H9 (cell line): ENCODE results near the gene ARHGEF25. TPM values are rescaled to one million over a fixed set of nuclear protein-coding genes. Genes with fewer than 3 reads are reported as not detected.
A peak's percentile ranks its signal among the peaks of the same experiment; 100 is the strongest.
"Not testable (repeated sequence)": the region's sequence is repeated elsewhere in the genome, so short reads cannot be mapped to it uniquely, and the experiment has no call there.

Experiments used
- DNase-seq: peaks from one replicate; pipeline ENCODE4 v3.0.0-alpha.2; 2017
- H2AFZ ChIP-seq: one replicate; pipeline ENCODE4 v1.6.1; 2013; ENCODE audit warnings: mild to moderate bottlenecking, low read length, control low read depth, moderate library complexity
- H2AK5ac ChIP-seq: 2 replicates; pipeline ENCODE4 v1.6.1; 2013; ENCODE audit warnings: low read length, control low read depth, mixed read lengths; ENCODE audit not compliant: insufficient read length
- H2BK120ac ChIP-seq: one replicate; pipeline ENCODE4 v1.6.1; 2013; ENCODE audit warnings: low read depth, mild to moderate bottlenecking, low read length, control low read depth, inconsistent platforms; ENCODE audit not compliant: poor library complexity, severe bottlenecking
- H2BK12ac ChIP-seq: 2 replicates; pipeline ENCODE4 v1.6.1; 2013; ENCODE audit warnings: low read length, control low read depth, mixed read lengths, low read depth; ENCODE audit not compliant: insufficient read length
- H2BK15ac ChIP-seq: 2 replicates; pipeline ENCODE4 v1.6.1; 2013; ENCODE audit warnings: low read depth, low read length, control low read depth
- H2BK20ac ChIP-seq: one replicate; pipeline ENCODE4 v1.6.1; 2013; ENCODE audit warnings: low read depth, mild to moderate bottlenecking, low read length, control low read depth, inconsistent platforms; ENCODE audit not compliant: poor library complexity, severe bottlenecking
- H2BK5ac ChIP-seq: 2 replicates; pipeline ENCODE4 v1.6.1; 2013; ENCODE audit warnings: low read length, control low read depth, mixed read lengths; ENCODE audit not compliant: insufficient read length
- H3K14ac ChIP-seq: 2 replicates; pipeline ENCODE4 v1.6.1; 2013; ENCODE audit warnings: low read length, control low read depth; ENCODE audit not compliant: insufficient read depth
- H3K18ac ChIP-seq: 2 replicates; pipeline ENCODE4 v1.6.1; 2013; ENCODE audit warnings: low read depth, mild to moderate bottlenecking, mixed read lengths, low read length, control low read depth; ENCODE audit not compliant: insufficient read length
- H3K23ac ChIP-seq: 2 replicates; pipeline ENCODE4 v1.6.1; 2013; ENCODE audit warnings: low read length, control low read depth, mixed read lengths, low read depth; ENCODE audit not compliant: insufficient read length
- H3K23me2 ChIP-seq: 2 replicates; pipeline ENCODE4 v1.6.1; 2013; ENCODE audit warnings: low read depth, mild to moderate bottlenecking, mixed read lengths, low read length, control low read depth; ENCODE audit not compliant: insufficient read length, poor library complexity, severe bottlenecking
- H3K27ac ChIP-seq: 2 replicates; pipeline ENCODE4 v1.5.1; 2013; ENCODE audit warnings: low read length, control low read depth, mixed read lengths, low read depth; ENCODE audit not compliant: insufficient read length
- H3K27me3 ChIP-seq: 2 replicates; pipeline ENCODE4 v1.6.1; 2013; ENCODE audit warnings: low read length, control low read depth, inconsistent platforms; ENCODE audit not compliant: insufficient read depth
- H3K4ac ChIP-seq: 2 replicates; pipeline ENCODE4 v1.6.1; 2013; ENCODE audit warnings: low read depth, mild to moderate bottlenecking, control low read depth, inconsistent platforms, low read length, moderate library complexity
- H3K4me1 ChIP-seq: 2 replicates; pipeline ENCODE4 v1.6.1; 2013; ENCODE audit warnings: low read length, control low read depth, inconsistent platforms; ENCODE audit not compliant: insufficient read depth
- H3K4me2 ChIP-seq: 2 replicates; pipeline ENCODE4 v1.6.1; 2013; ENCODE audit warnings: low read length, control low read depth, mixed read lengths; ENCODE audit not compliant: insufficient read length, insufficient read depth
- H3K56ac ChIP-seq: 2 replicates; pipeline ENCODE4 v1.6.1; 2013; ENCODE audit warnings: low read depth, mild to moderate bottlenecking, mixed read lengths, low read length, control low read depth; ENCODE audit not compliant: insufficient read length
- H3K79me1 ChIP-seq: 2 replicates; pipeline ENCODE4 v1.6.1; 2013; ENCODE audit warnings: low read depth, mild to moderate bottlenecking, moderate library complexity, low read length, control low read depth, inconsistent platforms; ENCODE audit not compliant: insufficient read depth, poor library complexity, severe bottlenecking
- H3K79me2 ChIP-seq: 2 replicates; pipeline ENCODE4 v1.6.1; 2013; ENCODE audit warnings: low read length, control low read depth, inconsistent platforms; ENCODE audit not compliant: insufficient read depth
- H3K9ac ChIP-seq: 2 replicates; pipeline ENCODE4 v1.6.1; 2013; ENCODE audit warnings: low read length, control low read depth, mixed read lengths; ENCODE audit not compliant: insufficient read length; ENCODE audit errors: extremely low read depth
- H3K9me3 ChIP-seq: one replicate; pipeline ENCODE4 v1.6.1; 2013; ENCODE audit warnings: low read depth, low read length, inconsistent platforms; ENCODE audit not compliant: control insufficient read depth
- H3T11ph ChIP-seq: one replicate; pipeline ENCODE4 v1.6.1; 2013; ENCODE audit warnings: mild to moderate bottlenecking, low read length, control low read depth, inconsistent platforms
- H4K20me1 ChIP-seq: one replicate; pipeline ENCODE4 v1.6.1; 2013; ENCODE audit not compliant: control insufficient read depth, insufficient read length, insufficient read depth
- H4K5ac ChIP-seq: 2 replicates; pipeline ENCODE4 v1.6.1; 2013; ENCODE audit warnings: low read depth, mild to moderate bottlenecking, mixed read lengths, low read length, control low read depth; ENCODE audit not compliant: insufficient read length
- H4K8ac ChIP-seq: replicated peaks from 2 replicates; pipeline ENCODE4 v1.6.1; 2013; ENCODE audit warnings: low read length, control low read depth, mixed read lengths, low read depth; ENCODE audit not compliant: insufficient read length
- H4K91ac ChIP-seq: 2 replicates; pipeline ENCODE4 v1.6.1; 2013; ENCODE audit warnings: low read depth, mild to moderate bottlenecking, moderate library complexity, mixed read lengths, low read length, control low read depth; ENCODE audit not compliant: insufficient read length
- H3K27ac Mint-ChIP-seq, 3 experiments: 2 replicates in 2 of 3; 3 replicates in 1 of 3; pipeline ENCODE4 v1.8.0; 2020 to 2021; ENCODE audit warnings: mixed read lengths in 3 of 3, mild to moderate bottlenecking in 1 of 3, moderate library complexity in 1 of 3
- H3K27me3 Mint-ChIP-seq: 2 replicates; pipeline ENCODE4 v1.8.0; 2021; ENCODE audit warnings: low read depth, mild to moderate bottlenecking, moderate library complexity, mixed read lengths
- H3K36me3 Mint-ChIP-seq, 3 experiments: 2 replicates in 2 of 3; 3 replicates in 1 of 3; pipeline ENCODE4 v1.8.0; 2020 to 2021; ENCODE audit warnings: low read depth in 3 of 3, mixed read lengths in 3 of 3; ENCODE audit not compliant: insufficient read depth in 1 of 3
- H3K4me1 Mint-ChIP-seq, 2 experiments: 2 replicates each; pipeline ENCODE4 v1.8.0; 2020; ENCODE audit warnings: mixed read lengths in 2 of 2
- H3K4me3 Mint-ChIP-seq, 2 experiments: 2 replicates in 1 of 2; 3 replicates in 1 of 2; pipeline ENCODE4 v1.8.0; 2020 to 2021; ENCODE audit warnings: mild to moderate bottlenecking in 2 of 2, mixed read lengths in 2 of 2, moderate library complexity in 1 of 2
- H3K9me3 Mint-ChIP-seq, 2 experiments: 2 replicates in 1 of 2; 3 replicates in 1 of 2; pipeline ENCODE4 v1.8.0; 2020; ENCODE audit warnings: mild to moderate bottlenecking in 2 of 2, mixed read lengths in 2 of 2, moderate library complexity in 1 of 2
- CTCF ChIP-seq: fragments of 200-600 bp; sonication (generic); conservative IDR thresholded peaks from 3 replicates; pipeline ENCODE4 v1.8.0; 2021; ENCODE audit warnings: antibody characterized with exemption, mild to moderate bottlenecking
- WGBS: extraction: QIAGEN DNeasy Blood & Tissue Kit; methylation state at CpG from one replicate; pipeline ENCODE4 v1.1.7; 2013; ENCODE audit warnings: missing lambda C conversion rate, low lambda C conversion rate, mixed read lengths; ENCODE audit not compliant: insufficient read length; ENCODE audit errors: extremely low coverage; 5-methylcytosine and 5-hydroxymethylcytosine counted together
- total RNA-seq: library from RNA; stranded (reverse); gene quantifications from 2 replicates; pipeline ENCODE4 v1.2.1, GENCODE V29; 2021

Gene ARHGEF25
- total RNA-seq, 1 experiment from 2014 or later: 22.6 TPM

GRCh38 chr12:57632958-57633840, 22.0 kb downstream of the ARHGEF25 start, which contains the start of gene B4GALNT1:
B4GALNT1 (minus strand) TSS chr12:57633201; CDS start chr12:57632132, 1,069 bp downstream.
- H3K14ac ChIP-seq: no peak within 1 kb of the TSS
- no peak within 1 kb of the TSS for H2BK20ac ChIP-seq
- no peak within 1 kb of the TSS for H3T11ph ChIP-seq
- peak; percentile 83 for DNase-seq
- no peak within 1 kb of the TSS for H3K27ac ChIP-seq
- Mint-ChIP-seq H3K4me1 (peaks cover 10 to 22% of the 10 kb centered on the region in 2 experiments), H3K36me3 (no peaks in the 10 kb centered on the region), H3K27ac (no peak within 1 kb of the TSS), H3K4me3 (peak within 1 kb of the TSS; percentile 66 to 87), H3K27me3 (peaks cover 70% of the 10 kb centered on the region), H3K9me3 (no peaks in the 10 kb centered on the region)
- no peak within 1 kb of the TSS for H3K56ac ChIP-seq
- H3K18ac ChIP-seq: no peak within 1 kb of the TSS
- WGBS: 100% methylated on average over 1 of the region's 58 CpGs
- H3K4me2 ChIP-seq: peak within 1 kb of the TSS; percentile 69
- no peak within 1 kb of the TSS for H2BK12ac ChIP-seq
- peaks cover 3% of the 10 kb centered on the region for H4K20me1 ChIP-seq
- H3K4ac ChIP-seq: no peak within 1 kb of the TSS
- H2BK120ac ChIP-seq: no peak within 1 kb of the TSS
- no peak within 1 kb of the TSS for H4K5ac ChIP-seq
- no peaks in the 10 kb centered on the region for H3K9me3 ChIP-seq
- no peak within 1 kb of the TSS for H4K91ac ChIP-seq
- H3K23ac ChIP-seq: no peak within 1 kb of the TSS
- peaks cover 41% of the 10 kb centered on the region for H3K27me3 ChIP-seq
- H3K9ac ChIP-seq: no peak within 1 kb of the TSS
- H2BK15ac ChIP-seq: no peak within 1 kb of the TSS
- H3K23me2 ChIP-seq: peaks cover 15% of the 10 kb centered on the region
- H2AFZ ChIP-seq: no peak within 1 kb of the TSS
- no peak within 1 kb of the TSS for H4K8ac ChIP-seq
- H2AK5ac ChIP-seq: no peak within 1 kb of the TSS
- H3K79me2 ChIP-seq: no peaks in the 10 kb centered on the region
- no peaks in the 10 kb centered on the region for H3K79me1 ChIP-seq
- peak; percentile 87 for TF ChIP-seq CTCF
- H3K4me1 ChIP-seq: no peaks in the 10 kb centered on the region; the same call in 1 of the 2 replicates
- H2BK5ac ChIP-seq: no peak within 1 kb of the TSS

- H3K23ac ChIP-seq, H3K4me3 Mint-ChIP-seq, H2AK5ac ChIP-seq, H3K79me2 ChIP-seq, H2BK5ac ChIP-seq, H3K27ac ChIP-seq, H3K9me3 Mint-ChIP-seq, H3K4ac ChIP-seq, H4K91ac ChIP-seq, H3K27ac Mint-ChIP-seq, H2BK20ac ChIP-seq, H2BK120ac ChIP-seq, H4K5ac ChIP-seq, DNase-seq, H3K9me3 ChIP-seq, H3K4me1 ChIP-seq, H2AFZ ChIP-seq, H4K8ac ChIP-seq, H3K27me3 ChIP-seq, H3K18ac ChIP-seq, H3K36me3 Mint-ChIP-seq, H3T11ph ChIP-seq, H3K14ac ChIP-seq, H3K56ac ChIP-seq, H3K4me2 ChIP-seq, H3K9ac ChIP-seq, H4K20me1 ChIP-seq, H2BK15ac ChIP-seq, H2BK12ac ChIP-seq, H3K79me1 ChIP-seq: not testable (repeated sequence)
- H3K4me1 Mint-ChIP-seq: peaks cover 16 to 18% of the 10 kb centered on the region in 2 experiments
- H3K27me3 Mint-ChIP-seq: peaks cover 39% of the 10 kb centered on the region
- peaks cover 12% of the 10 kb centered on the region for H3K23me2 ChIP-seq
- no CpG with 5 or more reads among the region's 9 CpGs for WGBS
Measured at GRCh38 chr12:57636731-57637130, 25.5 kb downstream of the ARHGEF25 start.
